ENCODE results near the gene HOXA13. TPM values are rescaled to one million over a fixed set of nuclear protein-coding genes. Genes with fewer than 3 reads are reported as not detected.

HOXA13 gene
- total and polyA plus RNA-seq, 4 donors = 0.02 TPM; not detected in 3

DNA sequence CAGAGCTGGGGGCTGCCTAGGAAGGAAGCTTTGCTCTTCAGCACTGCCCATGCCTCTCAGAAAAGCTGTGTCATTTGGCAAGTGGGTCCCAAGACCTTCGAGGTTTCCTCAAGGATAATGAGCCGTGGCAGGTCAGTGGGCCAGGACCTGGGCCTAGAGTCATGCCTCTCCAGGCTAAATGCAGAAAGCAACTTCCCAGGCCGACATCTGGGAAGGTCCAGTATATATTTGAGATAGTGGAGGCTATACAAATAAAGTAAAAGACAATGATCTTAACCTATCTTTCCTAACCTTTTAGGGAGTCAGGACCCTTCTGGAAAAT lies 23.4 kb downstream of the HOXA13 start:
- no peak overlapping the region for H3K4me3 ChIP-seq (ENCODE audit: low read depth in 1 of 3, low read length in 3 of 3)
- H3K9me3 ChIP-seq (ENCODE audit: control insufficient read depth in 4 of 4, low read length in 3 of 4) = peaks cover 0 to 2% (median 0%) of the 10 kb centered on the region in 4 donors
- H3K9ac ChIP-seq (ENCODE audit: low read depth in 1 of 2, low read length in 2 of 2) = no peak overlapping the region
- H3K4me1 ChIP-seq (ENCODE audit: control insufficient read depth in 4 of 4, insufficient read depth in 4 of 4, low read length in 3 of 4) = peaks cover 9 to 19% (median 19%) of the 10 kb centered on the region in 4 donors
- no peak overlapping the region for H3K27ac ChIP-seq (ENCODE audit: low read depth in 1 of 2, low read length in 2 of 2)
- TF ChIP-seq, protein P1, sequence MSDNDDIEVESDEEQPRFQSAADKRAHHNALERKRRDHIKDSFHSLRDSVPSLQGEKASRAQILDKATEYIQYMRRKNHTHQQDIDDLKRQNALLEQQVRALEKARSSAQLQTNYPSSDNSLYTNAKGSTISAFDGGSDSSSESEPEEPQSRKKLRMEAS (IDR thresholded peaks at IDR 0.05) = no peak
- TF ChIP-seq RXRA (IDR thresholded peaks at IDR 0.05) = no peak
- no peak for TF ChIP-seq TAF1 (conservative IDR thresholded peaks at IDR 0.05)
- no peak for TF ChIP-seq HNF4A (conservative IDR thresholded peaks at IDR 0.05)
- TF ChIP-seq EGR1 (IDR thresholded peaks at IDR 0.05; ENCODE audit: low read depth in 2 of 2) = no peak
- no peak for TF ChIP-seq FOXA1 (IDR thresholded peaks at IDR 0.05)
- no peak for TF ChIP-seq FOXA2 (IDR thresholded peaks at IDR 0.05)
- TF ChIP-seq, protein P2, sequence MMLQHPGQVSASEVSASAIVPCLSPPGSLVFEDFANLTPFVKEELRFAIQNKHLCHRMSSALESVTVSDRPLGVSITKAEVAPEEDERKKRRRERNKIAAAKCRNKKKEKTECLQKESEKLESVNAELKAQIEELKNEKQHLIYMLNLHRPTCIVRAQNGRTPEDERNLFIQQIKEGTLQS (IDR thresholded peaks at IDR 0.05) = no peak
- TF ChIP-seq, protein P3, sequence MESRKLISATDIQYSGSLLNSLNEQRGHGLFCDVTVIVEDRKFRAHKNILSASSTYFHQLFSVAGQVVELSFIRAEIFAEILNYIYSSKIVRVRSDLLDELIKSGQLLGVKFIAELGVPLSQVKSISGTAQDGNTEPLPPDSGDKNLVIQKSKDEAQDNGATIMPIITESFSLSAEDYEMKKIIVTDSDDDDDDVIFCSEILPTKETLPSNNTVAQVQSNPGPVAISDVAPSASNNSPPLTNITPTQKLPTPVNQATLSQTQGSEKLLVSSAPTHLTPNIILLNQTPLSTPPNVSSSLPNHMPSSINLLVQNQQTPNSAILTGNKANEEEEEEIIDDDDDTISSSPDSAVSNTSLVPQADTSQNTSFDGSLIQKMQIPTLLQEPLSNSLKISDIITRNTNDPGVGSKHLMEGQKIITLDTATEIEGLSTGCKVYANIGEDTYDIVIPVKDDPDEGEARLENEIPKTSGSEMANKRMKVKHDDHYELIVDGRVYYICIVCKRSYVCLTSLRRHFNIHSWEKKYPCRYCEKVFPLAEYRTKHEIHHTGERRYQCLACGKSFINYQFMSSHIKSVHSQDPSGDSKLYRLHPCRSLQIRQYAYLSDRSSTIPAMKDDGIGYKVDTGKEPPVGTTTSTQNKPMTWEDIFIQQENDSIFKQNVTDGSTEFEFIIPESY (IDR thresholded peaks at IDR 0.05) = no peak
- no peak for TF ChIP-seq HNF4G (IDR thresholded peaks at IDR 0.05)
- TF ChIP-seq RAD21 (IDR thresholded peaks at IDR 0.05) = no peak
- TF ChIP-seq JUND (IDR thresholded peaks at IDR 0.05) = no peak
- TF ChIP-seq, protein P4, sequence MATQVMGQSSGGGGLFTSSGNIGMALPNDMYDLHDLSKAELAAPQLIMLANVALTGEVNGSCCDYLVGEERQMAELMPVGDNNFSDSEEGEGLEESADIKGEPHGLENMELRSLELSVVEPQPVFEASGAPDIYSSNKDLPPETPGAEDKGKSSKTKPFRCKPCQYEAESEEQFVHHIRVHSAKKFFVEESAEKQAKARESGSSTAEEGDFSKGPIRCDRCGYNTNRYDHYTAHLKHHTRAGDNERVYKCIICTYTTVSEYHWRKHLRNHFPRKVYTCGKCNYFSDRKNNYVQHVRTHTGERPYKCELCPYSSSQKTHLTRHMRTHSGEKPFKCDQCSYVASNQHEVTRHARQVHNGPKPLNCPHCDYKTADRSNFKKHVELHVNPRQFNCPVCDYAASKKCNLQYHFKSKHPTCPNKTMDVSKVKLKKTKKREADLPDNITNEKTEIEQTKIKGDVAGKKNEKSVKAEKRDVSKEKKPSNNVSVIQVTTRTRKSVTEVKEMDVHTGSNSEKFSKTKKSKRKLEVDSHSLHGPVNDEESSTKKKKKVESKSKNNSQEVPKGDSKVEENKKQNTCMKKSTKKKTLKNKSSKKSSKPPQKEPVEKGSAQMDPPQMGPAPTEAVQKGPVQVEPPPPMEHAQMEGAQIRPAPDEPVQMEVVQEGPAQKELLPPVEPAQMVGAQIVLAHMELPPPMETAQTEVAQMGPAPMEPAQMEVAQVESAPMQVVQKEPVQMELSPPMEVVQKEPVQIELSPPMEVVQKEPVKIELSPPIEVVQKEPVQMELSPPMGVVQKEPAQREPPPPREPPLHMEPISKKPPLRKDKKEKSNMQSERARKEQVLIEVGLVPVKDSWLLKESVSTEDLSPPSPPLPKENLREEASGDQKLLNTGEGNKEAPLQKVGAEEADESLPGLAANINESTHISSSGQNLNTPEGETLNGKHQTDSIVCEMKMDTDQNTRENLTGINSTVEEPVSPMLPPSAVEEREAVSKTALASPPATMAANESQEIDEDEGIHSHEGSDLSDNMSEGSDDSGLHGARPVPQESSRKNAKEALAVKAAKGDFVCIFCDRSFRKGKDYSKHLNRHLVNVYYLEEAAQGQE (IDR thresholded peaks at IDR 0.05) = no peak
- no peak for TF ChIP-seq GABPA (IDR thresholded peaks at IDR 0.05 in 1 of 2, conservative IDR thresholded peaks at IDR 0.05 in 1 of 2)
- no peaks in the 10 kb centered on the region for H3K36me3 ChIP-seq (ENCODE audit: control insufficient read depth in 4 of 4, insufficient read depth in 3 of 4, low read depth in 1 of 4, low read length in 3 of 4)
- H3K27me3 ChIP-seq (ENCODE audit: control insufficient read depth in 4 of 4, insufficient read depth in 4 of 4, low read length in 3 of 4) = peaks cover 17 to 68% (median 26%) of the 10 kb centered on the region in 4 donors
- DNase-seq (ENCODE audit: low spot score) = no peak
- 47% methylated on average over 3 of the region's 3 CpGs for WGBS

DNA sequence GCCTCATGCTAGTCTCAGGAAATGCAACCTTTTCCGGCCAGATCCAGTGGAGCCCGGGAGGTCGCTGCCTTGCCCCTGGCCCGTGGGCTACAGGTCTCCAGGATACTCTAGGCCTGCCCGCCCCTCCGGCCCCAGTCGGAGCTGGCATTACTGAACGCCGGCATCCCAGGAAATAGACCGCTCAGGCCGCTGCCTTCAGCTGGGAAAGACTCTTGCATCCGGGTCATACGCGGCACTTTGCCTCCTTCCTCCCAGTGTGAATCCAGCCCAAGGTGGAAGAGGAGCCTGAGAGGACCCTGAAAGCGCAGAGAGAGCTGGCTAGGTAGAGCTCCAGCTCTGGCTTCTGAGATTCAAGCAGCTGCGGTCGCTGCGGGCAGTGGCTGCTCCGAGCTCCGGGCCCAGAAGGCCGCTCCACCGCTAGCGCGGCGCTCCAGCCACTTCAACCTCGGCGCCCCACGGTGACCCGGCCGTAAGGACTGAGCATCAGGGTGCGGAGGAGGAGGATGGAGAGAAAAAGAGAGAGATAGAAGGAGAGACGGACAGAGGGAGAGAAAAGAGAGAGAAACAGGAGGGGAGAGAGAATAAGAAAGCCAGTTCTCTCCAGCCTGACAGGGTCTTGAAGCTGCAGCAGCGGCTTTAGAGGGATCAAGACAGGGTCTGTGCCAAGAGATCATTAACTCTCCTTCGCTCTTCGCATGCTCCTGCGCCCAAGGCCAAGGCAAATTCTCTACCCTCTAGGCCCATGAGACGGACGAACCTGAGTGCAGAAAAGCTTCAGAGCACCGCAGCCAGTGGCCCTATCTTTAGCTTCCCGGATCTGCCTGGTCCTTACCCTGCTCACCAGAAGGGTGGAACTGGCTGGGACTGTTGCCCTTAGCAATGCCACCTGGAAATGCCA lies 24.0 kb downstream of the HOXA13 start:
- Histone ChIP-seq H3K4me3 (ENCODE audit: low read depth in 1 of 3, low read length in 3 of 3) (no peak overlapping the region), H3K4me1 (ENCODE audit: control insufficient read depth in 4 of 4, insufficient read depth in 4 of 4, low read length in 3 of 4) (peaks cover 9 to 19% (median 19%) of the 10 kb centered on the region in 4 donors), H3K9ac (ENCODE audit: low read depth in 1 of 2, low read length in 2 of 2) (no peak overlapping the region), H3K36me3 (ENCODE audit: control insufficient read depth in 4 of 4, insufficient read depth in 3 of 4, low read depth in 1 of 4, low read length in 3 of 4) (no peaks in the 10 kb centered on the region), H3K9me3 (ENCODE audit: control insufficient read depth in 4 of 4, low read length in 3 of 4) (peaks cover 0 to 2% (median 0%) of the 10 kb centered on the region in 4 donors), H3K27ac (ENCODE audit: low read depth in 1 of 2, low read length in 2 of 2) (no peak overlapping the region), H3K27me3 (ENCODE audit: control insufficient read depth in 4 of 4, insufficient read depth in 4 of 4, low read length in 3 of 4) (peaks cover 17 to 68% (median 26%) of the 10 kb centered on the region in 4 donors)
- 27% methylated on average over 40 of the region's 40 CpGs for WGBS
- TF ChIP-seq TAF1 (conservative IDR thresholded peaks at IDR 0.05) = no peak
- TF ChIP-seq GABPA (IDR thresholded peaks at IDR 0.05 in 1 of 2, conservative IDR thresholded peaks at IDR 0.05 in 1 of 2) = no peak
- no peak for TF ChIP-seq FOXA1 (IDR thresholded peaks at IDR 0.05)
- no peak for TF ChIP-seq RXRA (IDR thresholded peaks at IDR 0.05)
- no peak for TF ChIP-seq FOXA2 (IDR thresholded peaks at IDR 0.05)
- no peak for TF ChIP-seq YY1 (IDR thresholded peaks at IDR 0.05)
- TF ChIP-seq HNF4G (IDR thresholded peaks at IDR 0.05) = no peak
- no peak for TF ChIP-seq SP1 (IDR thresholded peaks at IDR 0.05)
- no peak for TF ChIP-seq EGR1 (IDR thresholded peaks at IDR 0.05; ENCODE audit: low read depth in 2 of 2)
- TF ChIP-seq, protein P4 (IDR thresholded peaks at IDR 0.05) = no peak
- no peak for TF ChIP-seq RAD21 (IDR thresholded peaks at IDR 0.05)
- TF ChIP-seq JUND (IDR thresholded peaks at IDR 0.05) = no peak
- TF ChIP-seq NR2F2 (IDR thresholded peaks at IDR 0.05) = no peak
- TF ChIP-seq, protein P2 (IDR thresholded peaks at IDR 0.05) = no peak
- TF ChIP-seq, protein P3 (IDR thresholded peaks at IDR 0.05) = no peak
- DNase-seq (ENCODE audit: low spot score) = no peak

Measured in liver (tissue), 9 donors.